Activated naive CD4-positive, alpha-beta T cell treated with anti-CD3 and anti-CD28 coated beads for 36 hours (primary cell): ENCODE data around the gene CWC27. TPM values are rescaled to one million over a fixed set of nuclear protein-coding genes. Genes with fewer than 3 reads are reported as not detected.
"Not testable (repeated sequence)": the region's sequence is repeated elsewhere in the genome, so short reads cannot be mapped to it uniquely, and the experiment has no call there.

Experiments
- CTCF ChIA-PET: fragments of 350-600 bp; sonication (Branson Sonifier 250); formaldehyde crosslinking; loops from one replicate; lab custom pipeline; 2021; ENCODE audit warnings: antibody characterized with exemption; lab: Charles Lee
- DNase-seq: peaks from one replicate; pipeline ENCODE4 v3.0.0-alpha.2; 2020
- H3K27ac Mint-ChIP-seq: one replicate; pipeline ENCODE4 v1.8.0; 2021; ENCODE audit warnings: mild to moderate bottlenecking, mixed read lengths
- H3K27me3 Mint-ChIP-seq: one replicate; pipeline ENCODE4 v1.8.0; 2021; ENCODE audit warnings: low read depth, mixed read lengths
- H3K36me3 Mint-ChIP-seq: one replicate; pipeline ENCODE4 v1.8.0; 2021; ENCODE audit warnings: low read depth, mixed read lengths
- H3K4me1 Mint-ChIP-seq: one replicate; pipeline ENCODE4 v1.8.0; 2021; ENCODE audit warnings: low read depth, mixed read lengths
- H3K4me3 Mint-ChIP-seq: one replicate; pipeline ENCODE4 v1.8.0; 2021; ENCODE audit warnings: mild to moderate bottlenecking, moderate library complexity, mixed read lengths
- H3K9me3 Mint-ChIP-seq: one replicate; pipeline ENCODE4 v1.8.0; 2021; ENCODE audit warnings: mixed read lengths
- intact Hi-C: fragments of 100-400 bp; cut with micrococcal nuclease; formaldehyde crosslinking; loops from one replicate; pipeline ENCODE4 v1.15.1; 2023
- total RNA-seq, 2 experiments: library from RNA; stranded (reverse); gene quantifications; one replicate each; pipeline ENCODE4 v1.2.3, GENCODE V29; 2021

The CWC27 gene
- total RNA-seq, 2 experiments from 2014 or later, result 35.8 to 39.8 TPM

DNA sequence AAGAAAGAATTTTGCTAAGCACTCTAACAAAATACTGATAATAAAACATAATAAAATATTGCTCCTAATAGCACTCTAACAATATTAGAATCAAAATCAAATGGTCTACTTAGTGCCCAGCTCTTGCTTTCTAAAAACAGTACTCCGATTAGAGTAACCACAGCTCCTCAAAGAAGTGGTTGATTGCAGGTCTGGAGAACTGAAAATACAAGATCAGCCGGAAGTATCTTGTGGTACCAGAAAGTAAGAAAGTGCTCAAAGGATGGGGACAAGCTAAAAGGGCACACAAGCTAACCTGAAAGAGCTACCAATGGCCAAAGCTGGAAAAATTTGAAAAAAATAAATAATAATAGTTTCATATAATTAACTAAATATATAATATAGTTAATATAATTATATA, 119.2 kb downstream of the CWC27 start:
- intact Hi-C loops, result no loop called here
- Mint-ChIP-seq H3K27me3 (no peaks in the 10 kb centered on the region), H3K27ac (no peak overlapping the region)

DNA sequence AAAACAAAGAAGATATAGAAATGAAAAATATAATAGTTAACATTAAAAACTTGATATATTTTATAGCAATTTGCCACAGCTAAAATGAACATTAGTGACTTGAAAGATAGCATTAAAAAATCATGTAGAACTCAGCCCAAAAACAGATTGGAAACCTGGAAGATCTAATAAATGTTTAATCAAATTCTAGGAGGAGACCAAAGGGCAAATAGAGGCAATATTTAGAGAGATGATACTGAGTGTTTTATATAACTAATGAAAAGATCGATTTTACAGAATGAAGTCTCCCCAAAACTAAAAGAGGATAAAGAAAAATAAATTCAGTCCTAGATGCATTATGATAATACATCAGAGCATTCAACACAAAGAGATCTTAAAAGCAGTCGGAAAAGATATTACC, 127.0 kb downstream of the CWC27 start:
- Mint-ChIP-seq H3K4me3 (no peak overlapping the region), H3K4me1 (no peaks in the 10 kb centered on the region), H3K9me3 (peaks cover 4% of the 10 kb centered on the region), H3K36me3 (peaks cover 40% of the 10 kb centered on the region), H3K27me3 (no peaks in the 10 kb centered on the region), H3K27ac (no peak overlapping the region)
- CTCF ChIA-PET, result no interaction called here
- intact Hi-C loops, result no loop called here
- DNase-seq, result no peak

More for the DNA sequence above, 119.2 kb downstream of the CWC27 start:
- Mint-ChIP-seq H3K4me3 (no peak overlapping the region), H3K4me1 (no peaks in the 10 kb centered on the region), H3K9me3 (no peaks in the 10 kb centered on the region), H3K36me3 (peaks cover 10% of the 10 kb centered on the region)
- DNase-seq, result no peak
- CTCF ChIA-PET, result no interaction called here

DNA sequence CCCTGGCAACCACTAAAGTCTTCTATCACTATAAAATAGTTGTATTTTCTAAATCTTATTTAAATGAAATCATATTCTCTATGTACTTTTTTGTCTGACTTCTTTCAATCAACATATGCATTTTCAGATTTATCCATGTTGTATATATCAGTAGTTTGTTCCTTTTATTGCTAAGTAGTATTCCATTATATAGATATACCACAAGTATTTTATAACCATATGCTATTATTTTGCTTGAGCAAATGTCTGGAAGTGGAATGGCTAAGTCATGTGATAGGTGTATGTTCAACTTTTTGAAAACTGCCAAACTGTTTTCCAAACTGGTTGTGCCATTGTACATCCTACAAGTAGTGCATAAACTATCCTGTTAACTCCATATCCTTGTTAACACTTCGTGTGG, 131.1 kb downstream of the CWC27 start:
- H3K4me1 Mint-ChIP-seq, result no peaks in the 10 kb centered on the region
- H3K27me3 Mint-ChIP-seq, result no peaks in the 10 kb centered on the region
- intact Hi-C loops, result no loop called here
- peaks cover 54% of the 10 kb centered on the region for H3K36me3 Mint-ChIP-seq
- no peak overlapping the region for H3K4me3 Mint-ChIP-seq
- CTCF ChIA-PET, result no interaction called here
- DNase-seq, result no peak
- H3K9me3 Mint-ChIP-seq, result peaks cover 4% of the 10 kb centered on the region
- no peak overlapping the region for H3K27ac Mint-ChIP-seq

DNA sequence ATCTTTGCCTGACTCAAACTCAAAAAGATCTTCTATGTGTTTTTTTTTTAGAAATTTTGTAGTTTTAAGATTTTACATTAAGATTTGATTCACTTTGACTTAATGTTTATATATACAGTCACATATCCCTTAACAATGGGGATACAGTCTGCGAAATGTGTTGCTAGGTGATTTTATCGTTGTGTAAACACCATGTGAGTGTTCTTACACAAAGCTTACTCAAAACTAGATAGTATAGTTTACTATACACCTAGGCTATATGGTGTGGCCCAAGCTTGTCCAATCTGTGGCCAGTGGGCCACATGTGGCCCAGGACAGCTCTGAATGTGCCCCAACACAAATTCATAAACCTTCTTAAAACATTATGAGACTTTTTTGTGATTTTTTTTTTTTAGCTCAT, 131.9 kb downstream of the CWC27 start:
- Mint-ChIP-seq H3K9me3 (peaks cover 5% of the 10 kb centered on the region), H3K4me3 (no peak overlapping the region), H3K27me3 (no peaks in the 10 kb centered on the region), H3K36me3 (peaks cover 55% of the 10 kb centered on the region), H3K27ac (no peak overlapping the region), H3K4me1 (no peaks in the 10 kb centered on the region)
- intact Hi-C loops, result no loop called here
- CTCF ChIA-PET, result interaction anchor here (0.8 kb wide), 1 partner anchor 9 kb away, joined by 4 read pairs; no protein-coding TSS in a partner anchor
- no peak for DNase-seq

DNA sequence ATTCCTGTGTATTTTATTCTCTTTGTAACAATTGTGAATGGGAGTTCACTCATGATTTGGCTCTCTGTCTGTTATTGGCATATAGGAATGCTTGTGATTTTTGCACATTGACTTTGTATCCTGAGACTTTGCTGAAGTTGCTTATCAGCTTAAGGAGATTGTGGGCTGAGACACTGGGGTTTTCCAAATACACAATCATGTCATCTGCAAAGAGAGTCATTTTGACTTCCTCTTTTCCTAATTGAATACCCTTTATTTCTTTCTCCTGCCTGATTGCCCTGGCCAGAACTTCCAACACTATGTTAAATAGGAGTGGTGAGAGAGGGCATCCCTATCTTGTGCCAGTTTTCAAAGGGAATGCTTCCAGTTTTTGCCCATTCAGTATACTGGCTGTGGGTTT, 138.7 kb downstream of the CWC27 start:
- DNase-seq, CTCF ChIA-PET, H3K27ac Mint-ChIP-seq, H3K27me3 Mint-ChIP-seq, intact Hi-C loops, H3K4me1 Mint-ChIP-seq, H3K4me3 Mint-ChIP-seq: not testable (repeated sequence)
- H3K9me3 Mint-ChIP-seq, result peaks cover 18% of the 10 kb centered on the region
- H3K36me3 Mint-ChIP-seq, result peaks cover 67% of the 10 kb centered on the region

DNA sequence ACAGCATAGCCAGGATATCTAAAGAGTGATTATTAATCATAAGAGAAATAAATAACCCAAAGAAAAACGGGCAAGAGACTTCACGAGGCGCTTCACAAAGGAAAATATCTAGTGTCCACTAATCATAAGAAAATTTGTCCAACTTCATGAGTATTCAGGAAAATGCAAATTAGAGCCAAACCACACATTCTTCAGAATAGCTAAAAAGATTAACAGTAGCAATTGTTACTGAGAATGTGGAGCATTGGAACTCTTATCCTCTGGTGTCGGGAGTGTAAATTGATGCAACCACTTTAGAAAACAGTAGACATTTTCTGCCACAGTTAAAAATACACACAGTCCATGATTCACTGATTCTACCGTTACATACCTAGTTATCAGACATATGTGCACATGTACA, 145.7 kb downstream of the CWC27 start:
- Mint-ChIP-seq H3K9me3 (peaks cover 21% of the 10 kb centered on the region), H3K4me1 (no peaks in the 10 kb centered on the region), H3K27me3 (no peaks in the 10 kb centered on the region), H3K36me3 (peaks cover 41% of the 10 kb centered on the region), H3K27ac (no peak overlapping the region), H3K4me3 (no peak overlapping the region)
- CTCF ChIA-PET, result no interaction called here
- DNase-seq, result no peak
- intact Hi-C loops, result no loop called here

DNA sequence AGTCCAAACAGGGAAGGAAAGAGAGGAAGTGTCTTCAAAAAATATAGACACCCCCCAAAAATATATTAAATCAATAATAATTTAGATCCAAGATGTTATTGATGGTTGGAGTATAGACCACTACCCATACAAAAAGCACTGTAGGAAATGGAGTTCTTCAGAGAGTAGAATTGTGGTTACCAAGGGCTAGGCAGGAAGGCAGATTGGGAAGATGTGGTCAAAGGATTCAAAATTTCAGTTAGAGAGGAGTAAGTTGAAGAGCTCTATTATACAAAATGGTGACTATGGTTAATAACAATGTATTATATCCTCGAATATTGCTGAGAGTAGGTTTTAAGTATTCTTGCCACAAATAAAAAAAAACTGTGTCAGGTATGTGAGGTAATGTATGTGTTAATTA, 149.4 kb downstream of the CWC27 start:
- peaks cover 36% of the 10 kb centered on the region for H3K9me3 Mint-ChIP-seq
- CTCF ChIA-PET, result no interaction called here
- intact Hi-C loops, result no loop called here
- H3K4me1 Mint-ChIP-seq, result no peaks in the 10 kb centered on the region
- no peaks in the 10 kb centered on the region for H3K27me3 Mint-ChIP-seq
- H3K36me3 Mint-ChIP-seq, result peaks cover 50% of the 10 kb centered on the region
- H3K4me3 Mint-ChIP-seq, result no peak overlapping the region
- DNase-seq, result no peak
- H3K27ac Mint-ChIP-seq, result no peak overlapping the region

DNA sequence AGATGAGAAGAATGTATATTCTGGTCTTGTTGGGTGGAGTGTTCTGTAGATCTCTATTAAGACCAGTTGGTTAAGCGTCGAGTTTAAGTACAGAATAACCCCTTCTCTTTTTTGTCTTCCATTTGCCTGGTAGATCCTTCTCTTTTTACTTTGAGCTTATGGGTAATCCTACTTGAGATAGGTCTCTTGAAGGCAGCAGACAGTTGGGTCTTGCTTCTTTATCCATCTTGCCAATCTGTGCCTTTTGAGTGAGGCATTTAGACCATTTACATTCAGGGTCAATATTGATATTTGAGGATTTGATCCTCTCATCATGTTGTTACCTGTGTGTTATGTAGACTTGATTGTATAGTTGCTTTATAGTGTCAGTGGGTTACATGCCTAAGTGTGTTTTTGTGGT, 152.7 kb downstream of the CWC27 start:
- Mint-ChIP-seq H3K36me3 (peaks cover 46% of the 10 kb centered on the region), H3K27me3 (no peaks in the 10 kb centered on the region), H3K4me1 (peaks cover 5% of the 10 kb centered on the region)

DNA sequence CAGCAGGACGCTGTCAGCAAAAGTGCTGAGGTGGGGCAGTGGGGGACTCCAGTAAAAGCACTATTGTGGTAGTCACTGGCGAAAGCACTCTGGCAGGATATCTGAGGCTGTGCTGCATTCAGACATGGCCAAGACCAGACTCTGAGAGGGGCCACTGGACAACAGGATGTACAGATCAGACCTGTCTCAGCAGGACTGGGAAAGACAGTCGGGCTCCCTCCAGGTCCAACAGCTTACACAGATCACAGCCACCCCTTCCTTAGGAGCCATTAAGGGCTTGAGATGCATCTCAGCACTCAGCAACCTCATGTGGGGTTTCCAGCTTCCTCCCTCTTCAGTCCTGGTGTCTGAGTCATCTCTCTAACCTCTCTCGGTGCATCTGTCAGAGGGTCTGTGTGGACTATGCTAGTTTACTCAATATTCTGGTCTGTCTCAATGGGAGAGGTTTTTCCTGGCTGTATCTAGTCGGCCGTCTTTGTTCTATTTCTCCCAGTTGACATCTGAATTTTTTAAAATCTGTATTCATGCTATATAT, 154.5 kb downstream of the CWC27 start:
- Mint-ChIP-seq H3K4me1 (peaks cover 14% of the 10 kb centered on the region), H3K36me3 (peaks cover 37% of the 10 kb centered on the region), H3K27me3 (no peaks in the 10 kb centered on the region), H3K27ac (no peak overlapping the region), H3K4me3 (no peak overlapping the region), H3K9me3 (peaks cover 23% of the 10 kb centered on the region)
- CTCF ChIA-PET, result no interaction called here
- no peak for DNase-seq
- intact Hi-C loops, result no loop called here

More for the DNA sequence above, 152.7 kb downstream of the CWC27 start:
- CTCF ChIA-PET, result no interaction called here
- no peak overlapping the region for H3K27ac Mint-ChIP-seq
- H3K9me3 Mint-ChIP-seq, result peaks cover 30% of the 10 kb centered on the region
- no peak for DNase-seq
- intact Hi-C loops, result no loop called here
- no peak overlapping the region for H3K4me3 Mint-ChIP-seq

DNA sequence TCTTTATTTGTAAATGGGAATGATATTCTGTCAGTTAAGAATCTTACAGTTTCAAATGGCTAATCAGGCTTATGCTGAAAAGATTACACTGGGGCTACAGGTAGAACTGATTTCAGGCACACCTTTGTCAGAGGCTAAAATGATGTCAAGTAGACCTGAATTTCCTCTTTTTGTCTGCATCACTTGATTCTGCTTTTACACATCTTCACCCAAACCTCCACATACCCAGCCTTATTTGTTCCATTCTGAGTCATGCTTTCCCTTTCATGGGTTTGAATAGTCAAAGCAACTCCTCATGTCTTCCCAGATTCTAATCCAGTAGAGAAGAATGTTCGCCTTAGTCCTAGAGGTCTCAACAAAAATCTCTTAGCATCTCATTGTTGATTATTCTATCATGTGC, 156.4 kb downstream of the CWC27 start:
- intact Hi-C loops, result no loop called here
- Mint-ChIP-seq H3K27ac (no peak overlapping the region), H3K9me3 (peaks cover 17% of the 10 kb centered on the region), H3K27me3 (no peaks in the 10 kb centered on the region), H3K4me1 (peaks cover 17% of the 10 kb centered on the region), H3K4me3 (no peak overlapping the region), H3K36me3 (peaks cover 34% of the 10 kb centered on the region)
- CTCF ChIA-PET, result no interaction called here
- no peak for DNase-seq

DNA sequence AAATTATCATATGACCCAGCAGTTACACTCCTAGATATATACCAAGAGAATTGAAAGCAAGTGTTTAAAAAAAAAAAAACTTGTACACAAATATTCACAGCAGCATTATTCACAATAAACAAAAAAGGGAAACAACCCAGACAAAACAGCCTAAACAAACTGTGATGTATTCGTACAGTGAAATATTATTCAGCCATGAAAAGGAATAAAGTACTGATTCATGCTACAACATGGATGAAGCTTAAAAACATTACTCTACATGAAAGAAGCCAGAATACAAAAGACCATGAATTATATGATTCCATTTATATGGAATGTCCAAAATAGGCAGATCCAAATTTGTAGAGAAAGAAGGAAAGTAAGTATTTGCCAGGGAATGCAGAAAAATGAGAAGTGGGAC, 161.1 kb downstream of the CWC27 start:
- peaks cover 19% of the 10 kb centered on the region for H3K36me3 Mint-ChIP-seq
- DNase-seq, result no peak
- CTCF ChIA-PET, result no interaction called here
- peaks cover 4% of the 10 kb centered on the region for H3K9me3 Mint-ChIP-seq
- H3K27me3 Mint-ChIP-seq, result no peaks in the 10 kb centered on the region
- no peak overlapping the region for H3K27ac Mint-ChIP-seq
- H3K4me3 Mint-ChIP-seq, result no peak overlapping the region
- intact Hi-C loops, result no loop called here
- peaks cover 17% of the 10 kb centered on the region for H3K4me1 Mint-ChIP-seq

DNA sequence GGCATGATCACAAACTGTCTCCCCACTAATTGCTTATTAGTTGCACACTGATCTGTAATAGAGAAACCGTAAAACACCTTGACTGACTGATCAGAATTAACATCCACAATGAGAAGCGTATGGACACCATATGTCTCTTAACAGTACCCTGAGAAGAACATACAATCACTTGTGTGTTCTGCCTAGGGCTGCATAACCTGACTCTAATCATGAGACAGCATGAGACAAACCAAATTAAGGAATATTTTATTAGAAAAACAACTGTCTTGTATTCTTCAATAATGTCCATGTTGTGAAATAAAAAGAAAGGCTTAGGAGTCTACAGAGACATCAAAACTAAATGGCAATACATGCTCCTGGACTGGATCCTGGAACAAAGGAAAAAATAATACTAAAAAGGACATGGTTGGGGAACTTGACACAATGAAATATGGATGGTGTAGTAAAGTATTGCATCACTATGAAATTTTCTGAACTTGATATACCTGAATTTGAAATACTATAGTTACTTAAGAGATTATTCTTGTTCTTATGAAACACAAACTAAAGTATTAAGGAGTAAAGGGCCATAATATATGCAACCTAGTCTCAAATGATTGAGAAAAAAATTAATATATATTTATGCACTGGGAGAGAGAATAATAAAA, 162.1 kb downstream of the CWC27 start:
- CTCF ChIA-PET, result no interaction called here
- Mint-ChIP-seq H3K27ac (no peak overlapping the region), H3K4me3 (no peak overlapping the region), H3K27me3 (no peaks in the 10 kb centered on the region), H3K36me3 (peaks cover 26% of the 10 kb centered on the region), H3K4me1 (peaks cover 12% of the 10 kb centered on the region), H3K9me3 (peaks cover 4% of the 10 kb centered on the region)
- DNase-seq, result no peak
- intact Hi-C loops, result no loop called here

DNA sequence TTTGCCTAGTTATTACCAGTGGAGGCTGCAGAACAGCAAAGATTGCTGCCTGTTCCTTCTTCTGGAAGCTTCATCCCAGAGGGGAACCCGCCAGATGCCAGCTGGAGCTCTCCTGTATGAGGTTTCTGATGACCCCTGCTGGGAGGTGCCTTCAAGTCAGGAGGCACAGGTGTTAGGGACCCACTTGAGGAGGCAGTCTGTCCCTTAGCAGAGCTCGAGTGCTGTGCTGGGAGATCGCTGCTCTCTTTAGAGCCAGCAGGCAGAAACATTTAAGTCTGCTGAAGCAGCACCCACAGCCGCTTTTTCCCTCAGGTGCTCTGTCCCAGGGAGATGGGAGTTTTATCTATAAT, 170.7 kb downstream of the CWC27 start:
- H3K27ac Mint-ChIP-seq, H3K4me3 Mint-ChIP-seq, H3K4me1 Mint-ChIP-seq, intact Hi-C loops, CTCF ChIA-PET, H3K27me3 Mint-ChIP-seq, DNase-seq: not testable (repeated sequence)
- Mint-ChIP-seq H3K9me3 (peaks cover 15% of the 10 kb centered on the region), H3K36me3 (peaks cover 50% of the 10 kb centered on the region)
